Heart left ventricle (tissue), 16 donors: ENCODE data around the gene GABRB1. TPM values are rescaled to one million over a fixed set of nuclear protein-coding genes. Genes with fewer than 3 reads are reported as not detected.

Experiments
- ATAC-seq, 4 donors: fragments of 200-7000 bp; cut with Tn5 transposase; one replicate each; pipeline ENCODE4 v1.9.1; 2020 to 2022; ENCODE audit warnings: moderate library complexity in 4 of 4, mild to moderate bottlenecking in 3 of 4, moderate number of reproducible peaks in 1 of 4
- DNase-seq, 5 donors: peaks; one replicate each; pipeline ENCODE4 v3.0.0-alpha.2; 2020
- H3K27ac ChIP-seq, 12 donors: fragments of 200-600 bp; sonication (generic) in 4 of 12; one replicate each; pipeline versions ENCODE4 v1.5.0 to v1.8.0; 2016 to 2022; ENCODE audit warnings: mild to moderate bottlenecking in 2 of 12
- H3K27me3 ChIP-seq, 9 donors: fragments of 200-600 bp; sonication (generic) in 2 of 9; one replicate each; pipeline versions ENCODE4 v1.5.1 to v1.8.0; 2016 to 2022; ENCODE audit warnings: mild to moderate bottlenecking in 3 of 9
- H3K36me3 ChIP-seq, 9 donors: fragments of 200-600 bp; sonication (generic) in 2 of 9; one replicate each; pipeline versions ENCODE4 v1.5.0 to v1.8.0; 2018 to 2022; ENCODE audit warnings: mild to moderate bottlenecking in 2 of 9
- H3K4me1 ChIP-seq, 12 donors: fragments of 200-600 bp; sonication (generic) in 4 of 12; one replicate each; pipeline versions ENCODE4 v1.5.0 to v1.8.0; 2016 to 2022; ENCODE audit warnings: mild to moderate bottlenecking in 3 of 12
- H3K4me3 ChIP-seq, 12 donors: fragments of 200-600 bp; sonication (generic) in 4 of 12; one replicate each; pipeline versions ENCODE4 v1.5.0 to v1.8.0; 2017 to 2022; ENCODE audit warnings: mild to moderate bottlenecking in 9 of 12, moderate library complexity in 4 of 12
- H3K9me3 ChIP-seq, 12 donors: fragments of 200-600 bp; sonication (generic) in 4 of 12; one replicate each; pipeline versions ENCODE4 v1.5.0 to v1.8.0; 2016 to 2022; ENCODE audit warnings: mild to moderate bottlenecking in 1 of 12
- CTCF ChIP-seq, 12 donors: fragments of 200-600 bp; sonication (generic) in 4 of 12; IDR thresholded peaks; one replicate each; pipeline versions ENCODE4 v1.5.0 to v1.8.0; 2018 to 2022; ENCODE audit warnings: antibody characterized with exemption in 12 of 12, mild to moderate bottlenecking in 5 of 12
- POLR2A ChIP-seq, 2 donors: fragments of 450-650 bp; IDR thresholded peaks; one replicate each; pipeline ENCODE4 v1.6.1; 2017; ENCODE audit warnings: antibody characterized with exemption in 2 of 2, mild to moderate bottlenecking in 2 of 2, moderate library complexity in 2 of 2
- WGBS, 4 donors: extraction: QIAGEN DNeasy Blood & Tissue Kit in 2 of 4; methylation state at CpG; one replicate each; pipeline versions ENCODE4 v1.1.5 to v1.1.7; 2013 to 2018; 5-methylcytosine and 5-hydroxymethylcytosine counted together
- intact Hi-C, 10 donors: fragments of 100-400 bp; cut with DNase I; formaldehyde crosslinking; loops; one replicate each; pipeline versions ENCODE4 v1.11.1 to v1.14.2; 2022
- polyA plus RNA-seq, 2 donors: library from polyadenylated mRNA; stranded (reverse); fragments of 200-250 nt; gene quantifications; one replicate each; pipeline ENCODE4 v1.2.3, GENCODE V29; 2013
- total RNA-seq, 9 donors: library from RNA; depleted of rRNA in 2 of 9; stranded (reverse); fragments of >200 nt in 2 of 9; fragmentation: NEBNext Ultra II Directional in 3 of 9; extraction: Animal tissue kit (Norgen Biotek cat#: 25700) in 3 of 9; gene quantifications; one replicate each; pipeline versions ENCODE4 v1.1.0 to v1.2.4, GENCODE V29; 2016 to 2023
- donor health status: ischemic (EF 13 %, LVEDD 7.1; RV severe dilation, severe dysfunction).
- donor health status: healthy with polysubstance abuse.
- donor health status: DM: no; HTN: yes; CAD: no.
- donor health status: DM: no; HTN: no; CAD: no.
- donor health status: ischemic (EF 25% LVEDD 6.9; RV normal size, moderate dysfunction).
- donor health status: ischemic (EF 25% LVEDD 5.7; RV mildly dilated, moderate dysfunction).
- donor health status: healthy.
- donor health status: DM: yes; HTN: yes; CAD: no.
- donor health status: ischemic (EF 35%, LVEDD 5.7; RV mildly dilated, moderate dysfunction).
- donor health status: nonischemic (EF 11% LVEDD 7.7; RV severe dilation, severe dysfunction).
- donor health status: DM: yes; HTN: yes; CAD: no.
- donor health status: PGD.
- donor health status: ischemic (EF 29% LVEDD 5.4; RV normal size, mild dysfunction).
- donor health status: nonischemic (EF 23%, LVEDD 6.1; RV moderate dilation, normal function).

The GABRB1 gene
- total and polyA plus RNA-seq, 11 donors = 1.0 to 13.6 (median 4.5) TPM

GRCh38 chr4:47010912-47011446, 20.4 kb upstream of the GABRB1 start:
- peak overlapping the region in 5 of 12 donors; percentile 3 to 27 (median 16) for H3K4me3 ChIP-seq
- DNase-seq (no peak), ATAC-seq (peak in 2 of 4 donors; percentile 13 to 28)
- H3K27ac ChIP-seq = peak overlapping the region in 8 of 12 donors; percentile 37 to 66 (median 50)
- H3K9me3 ChIP-seq = peaks cover 0 to 6% (median 0%) of the 10 kb centered on the region in 12 donors
- no peak for TF ChIP-seq CTCF (IDR thresholded peaks at IDR 0.05)
- no peak for TF ChIP-seq POLR2A (IDR thresholded peaks at IDR 0.05)
- no peaks in the 10 kb centered on the region for H3K36me3 ChIP-seq
- 48 to 50% (median 49%) methylated on average over 2 of the region's 2 CpGs for WGBS, 4 donors
- no peaks in the 10 kb centered on the region for H3K27me3 ChIP-seq
- intact Hi-C loops = no loop called here
- H3K4me1 ChIP-seq = peaks cover 0 to 16% (median 3%) of the 10 kb centered on the region in 12 donors

- TF ChIP-seq POLR2A (IDR thresholded peaks at IDR 0.05) = no peak
- no peak for TF ChIP-seq CTCF (IDR thresholded peaks at IDR 0.05)
- H3K4me1 ChIP-seq = peaks cover 0 to 16% (median 3%) of the 10 kb centered on the region in 12 donors
- H3K36me3 ChIP-seq = no peaks in the 10 kb centered on the region
- H3K4me3 ChIP-seq = no peak overlapping the region
- H3K27me3 ChIP-seq = no peaks in the 10 kb centered on the region
- intact Hi-C loops = no loop called here
- peaks cover 0 to 6% (median 0%) of the 10 kb centered on the region in 12 donors for H3K9me3 ChIP-seq
- ATAC-seq (no peak), DNase-seq (no peak)
- H3K27ac ChIP-seq = no peak overlapping the region
These were observed 18.7 kb upstream of the GABRB1 start for GRCh38 chr4:47012676-47013075.

- H3K27ac ChIP-seq = no peak overlapping the region
- no peak overlapping the region for H3K4me3 ChIP-seq
- H3K27me3 ChIP-seq = no peaks in the 10 kb centered on the region
- H3K36me3 ChIP-seq = no peaks in the 10 kb centered on the region
- intact Hi-C loops = no loop called here
- H3K4me1 ChIP-seq = peaks cover 0 to 16% (median 3%) of the 10 kb centered on the region in 12 donors
- TF ChIP-seq CTCF (IDR thresholded peaks at IDR 0.05) (no peak), POLR2A (IDR thresholded peaks at IDR 0.05) (no peak)
- peaks cover 0 to 6% (median 0%) of the 10 kb centered on the region in 12 donors for H3K9me3 ChIP-seq
- DNase-seq (no peak), ATAC-seq (no peak)
- 77 to 84% (median 80%) methylated on average over 3 of the region's 3 CpGs for WGBS, 4 donors
These were observed 18.0 kb upstream of the GABRB1 start for GRCh38 chr4:47013373-47013772.

- WGBS, 4 donors = 74 to 87% (median 84%) methylated on average over 4 of the region's 4 CpGs
- no peaks in the 10 kb centered on the region for H3K27me3 ChIP-seq
These were observed 14.3 kb upstream of the GABRB1 start for GRCh38 chr4:47017081-47017480.

More at GRCh38 chr4:47017081-47017480, 14.3 kb upstream of the GABRB1 start:
- Histone ChIP-seq H3K27ac (no peak overlapping the region), H3K4me1 (no peaks in the 10 kb centered on the region), H3K9me3 (peaks cover 0 to 6% (median 0%) of the 10 kb centered on the region in 12 donors), H3K36me3 (no peaks in the 10 kb centered on the region), H3K4me3 (no peak overlapping the region)
- ATAC-seq (no peak), DNase-seq (no peak)
- intact Hi-C loops = loop anchor here in 1 of 10 donors (5.0 kb wide), 1 partner anchor 85 kb away; no protein-coding TSS in a partner anchor
- no peak for TF ChIP-seq POLR2A (IDR thresholded peaks at IDR 0.05)
- no peak for TF ChIP-seq CTCF (IDR thresholded peaks at IDR 0.05)
